OCI-LY1 (cell line): ENCODE data around the gene IGFBP7.

Experiments used
- H2AFZ ChIP-seq: fragments of 200-600 bp; sonication (generic), shearing (Covaris generic); 2 replicates; pipeline ENCODE4 v1.6.0; 2014; ENCODE audit warnings: antibody characterized with exemption, mild to moderate bottlenecking, low read length
- H3F3A ChIP-seq: fragments of 200-600 bp; sonication (generic), shearing (Covaris generic); 2 replicates; pipeline ENCODE4 v1.6.0; 2014; ENCODE audit warnings: mild to moderate bottlenecking, antibody characterized with exemption, low read length, moderate library complexity; ENCODE audit not compliant: insufficient read depth
- H3K27ac ChIP-seq: fragments of 200-600 bp; sonication (generic); 2 replicates; pipeline ENCODE4 v1.5.1; 2014; ENCODE audit warnings: low read length, mixed run types, mild to moderate bottlenecking, low read depth; ENCODE audit not compliant: poor library complexity, severe bottlenecking
- H3K27me3 ChIP-seq: fragments of 200-600 bp; sonication (generic); 2 replicates; pipeline ENCODE4 v1.6.0; 2014; ENCODE audit warnings: antibody characterized with exemption, mild to moderate bottlenecking, low read length, moderate library complexity; ENCODE audit not compliant: insufficient read depth
- H3K36me3 ChIP-seq: fragments of 200-600 bp; sonication (generic); 2 replicates; pipeline ENCODE4 v1.6.1; 2014; ENCODE audit warnings: mild to moderate bottlenecking, antibody characterized with exemption, low read length, moderate library complexity, mixed read lengths; ENCODE audit not compliant: insufficient read depth
- H3K4me1 ChIP-seq: fragments of 200-600 bp; sonication (generic); 2 replicates; pipeline ENCODE4 v1.5.1; 2014; ENCODE audit warnings: mild to moderate bottlenecking, low read length, moderate library complexity; ENCODE audit not compliant: insufficient read depth, severe bottlenecking
- H3K4me2 ChIP-seq: fragments of 200-600 bp; sonication (generic), shearing (Covaris generic); 2 replicates; pipeline ENCODE4 v1.6.1; 2014; ENCODE audit warnings: low read length
- H3K4me3 ChIP-seq: fragments of 200-600 bp; sonication (generic); 2 replicates; pipeline ENCODE4 v1.5.1; 2014; ENCODE audit warnings: low read length, low read depth, mild to moderate bottlenecking, mixed read lengths; ENCODE audit not compliant: poor library complexity, severe bottlenecking
- H3K79me2 ChIP-seq: fragments of 200-600 bp; shearing (Covaris generic); 2 replicates; pipeline ENCODE4 v1.6.1; 2016; ENCODE audit warnings: mixed run types, low read length, mixed read lengths; ENCODE audit not compliant: insufficient read depth
- H3K9ac ChIP-seq: fragments of 200-600 bp; sonication (generic), shearing (Covaris generic); 2 replicates; pipeline ENCODE4 v1.6.1; 2014; ENCODE audit warnings: mild to moderate bottlenecking, low read length, mixed read lengths
- H3K9me2 ChIP-seq: fragments of 200-600 bp; sonication (generic), shearing (Covaris generic); 2 replicates; pipeline ENCODE4 v1.6.1; 2014; ENCODE audit warnings: low read depth, mild to moderate bottlenecking, low read length, mixed read lengths
- H3K9me3 ChIP-seq: fragments of 200-600 bp; shearing (Covaris generic); 2 replicates; pipeline ENCODE4 v1.6.1; 2014; ENCODE audit warnings: low read length, mixed read lengths
- H4K20me1 ChIP-seq: fragments of 200-600 bp; sonication (generic), shearing (Covaris generic); 2 replicates; pipeline ENCODE4 v1.6.0; 2016; ENCODE audit warnings: mild to moderate bottlenecking, low read length; ENCODE audit not compliant: insufficient read depth
- EZH2 ChIP-seq: fragments of 200-600 bp; sonication (generic), shearing (Covaris generic); IDR thresholded peaks from 2 replicates; pipeline ENCODE4 v1.8.0; 2017; ENCODE audit warnings: borderline replicate concordance, mixed run types, mild to moderate bottlenecking, antibody characterized with exemption, low read length, moderate library complexity, mixed read lengths
- TF ChIP-seq, protein P1 (sequence below): fragments of 200-600 bp; sonication (generic), shearing (Covaris generic); IDR thresholded peaks from 2 replicates; pipeline ENCODE4 v1.5.1; 2017; ENCODE audit warnings: mild to moderate bottlenecking, antibody characterized with exemption, low read length, moderate library complexity, mixed read lengths

IGFBP7 gene

GRCh38 chr4:57091657-57092162 lies 18.5 kb downstream of the IGFBP7 start:
- Histone ChIP-seq H3K4me1 (no peaks in the 10 kb centered on the region), H3K27me3 (no peaks in the 10 kb centered on the region), H3K4me2 (no peak overlapping the region), H4K20me1 (no peaks in the 10 kb centered on the region), H3K9me2 (no peaks in the 10 kb centered on the region), H3K4me3 (no peak overlapping the region), H3F3A (no peaks in the 10 kb centered on the region), H2AFZ (no peak overlapping the region), H3K9ac (no peak overlapping the region), H3K27ac (no peak overlapping the region), H3K79me2 (no peaks in the 10 kb centered on the region), H3K36me3 (no peaks in the 10 kb centered on the region), H3K9me3 (no peaks in the 10 kb centered on the region)
- TF ChIP-seq, protein P1, sequence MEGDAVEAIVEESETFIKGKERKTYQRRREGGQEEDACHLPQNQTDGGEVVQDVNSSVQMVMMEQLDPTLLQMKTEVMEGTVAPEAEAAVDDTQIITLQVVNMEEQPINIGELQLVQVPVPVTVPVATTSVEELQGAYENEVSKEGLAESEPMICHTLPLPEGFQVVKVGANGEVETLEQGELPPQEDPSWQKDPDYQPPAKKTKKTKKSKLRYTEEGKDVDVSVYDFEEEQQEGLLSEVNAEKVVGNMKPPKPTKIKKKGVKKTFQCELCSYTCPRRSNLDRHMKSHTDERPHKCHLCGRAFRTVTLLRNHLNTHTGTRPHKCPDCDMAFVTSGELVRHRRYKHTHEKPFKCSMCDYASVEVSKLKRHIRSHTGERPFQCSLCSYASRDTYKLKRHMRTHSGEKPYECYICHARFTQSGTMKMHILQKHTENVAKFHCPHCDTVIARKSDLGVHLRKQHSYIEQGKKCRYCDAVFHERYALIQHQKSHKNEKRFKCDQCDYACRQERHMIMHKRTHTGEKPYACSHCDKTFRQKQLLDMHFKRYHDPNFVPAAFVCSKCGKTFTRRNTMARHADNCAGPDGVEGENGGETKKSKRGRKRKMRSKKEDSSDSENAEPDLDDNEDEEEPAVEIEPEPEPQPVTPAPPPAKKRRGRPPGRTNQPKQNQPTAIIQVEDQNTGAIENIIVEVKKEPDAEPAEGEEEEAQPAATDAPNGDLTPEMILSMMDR = no peak
- no peak for TF ChIP-seq EZH2

- no peaks in the 10 kb centered on the region for H3K27me3 ChIP-seq
- no peaks in the 10 kb centered on the region for H3F3A ChIP-seq
- H3K9me3 ChIP-seq = no peaks in the 10 kb centered on the region
- no peak overlapping the region for H3K4me2 ChIP-seq
- no peaks in the 10 kb centered on the region for H4K20me1 ChIP-seq
- no peaks in the 10 kb centered on the region for H3K4me1 ChIP-seq
- H3K27ac ChIP-seq = no peak overlapping the region
- H3K79me2 ChIP-seq = no peaks in the 10 kb centered on the region
- no peaks in the 10 kb centered on the region for H3K36me3 ChIP-seq
- no peak overlapping the region for H3K4me3 ChIP-seq
- H3K9ac ChIP-seq = no peak overlapping the region
- H2AFZ ChIP-seq = no peak overlapping the region
- TF ChIP-seq EZH2 = no peak
- TF ChIP-seq, protein P1 = no peak
- H3K9me2 ChIP-seq = no peaks in the 10 kb centered on the region
Measured at GRCh38 chr4:57090079-57090478, 20.1 kb downstream of the IGFBP7 start.

- Histone ChIP-seq H3K36me3 (no peaks in the 10 kb centered on the region), H3K27me3 (no peaks in the 10 kb centered on the region), H3K9me3 (no peaks in the 10 kb centered on the region), H2AFZ (no peak overlapping the region), H3K9ac (no peak overlapping the region), H3F3A (no peaks in the 10 kb centered on the region), H3K79me2 (no peaks in the 10 kb centered on the region), H3K27ac (no peak overlapping the region), H4K20me1 (no peaks in the 10 kb centered on the region), H3K4me1 (no peaks in the 10 kb centered on the region), H3K4me2 (no peak overlapping the region), H3K9me2 (no peaks in the 10 kb centered on the region), H3K4me3 (no peak overlapping the region)
- no peak for TF ChIP-seq EZH2
- TF ChIP-seq, protein P1 = no peak
Measured at GRCh38 chr4:57089549-57089948, 20.6 kb downstream of the IGFBP7 start.
